ENCODE measurements around the gene FBXW5.

Gene FBXW5

DNA sequence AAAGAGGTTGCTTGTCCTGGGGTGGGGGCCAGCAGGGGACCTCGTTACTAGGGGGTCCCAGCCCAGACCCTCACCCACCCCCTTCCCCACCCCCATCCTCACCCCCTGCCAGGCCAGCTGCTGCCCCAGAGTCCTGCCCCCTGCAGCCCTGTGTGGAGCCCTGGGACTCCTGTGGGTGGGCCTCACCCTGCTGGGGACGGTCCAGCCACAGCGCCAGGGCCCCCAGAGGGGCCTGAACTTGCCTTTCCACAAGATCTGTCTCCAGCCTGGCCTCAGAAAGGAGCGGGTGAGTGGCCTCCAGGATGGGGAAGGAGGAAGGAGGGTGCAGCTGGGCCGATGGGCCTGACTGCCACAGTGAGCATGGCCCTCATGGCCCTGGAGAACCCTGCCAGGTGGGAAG is 25.2 kb upstream of the FBXW5 start:
- TF ChIP-seq, protein P1, sequence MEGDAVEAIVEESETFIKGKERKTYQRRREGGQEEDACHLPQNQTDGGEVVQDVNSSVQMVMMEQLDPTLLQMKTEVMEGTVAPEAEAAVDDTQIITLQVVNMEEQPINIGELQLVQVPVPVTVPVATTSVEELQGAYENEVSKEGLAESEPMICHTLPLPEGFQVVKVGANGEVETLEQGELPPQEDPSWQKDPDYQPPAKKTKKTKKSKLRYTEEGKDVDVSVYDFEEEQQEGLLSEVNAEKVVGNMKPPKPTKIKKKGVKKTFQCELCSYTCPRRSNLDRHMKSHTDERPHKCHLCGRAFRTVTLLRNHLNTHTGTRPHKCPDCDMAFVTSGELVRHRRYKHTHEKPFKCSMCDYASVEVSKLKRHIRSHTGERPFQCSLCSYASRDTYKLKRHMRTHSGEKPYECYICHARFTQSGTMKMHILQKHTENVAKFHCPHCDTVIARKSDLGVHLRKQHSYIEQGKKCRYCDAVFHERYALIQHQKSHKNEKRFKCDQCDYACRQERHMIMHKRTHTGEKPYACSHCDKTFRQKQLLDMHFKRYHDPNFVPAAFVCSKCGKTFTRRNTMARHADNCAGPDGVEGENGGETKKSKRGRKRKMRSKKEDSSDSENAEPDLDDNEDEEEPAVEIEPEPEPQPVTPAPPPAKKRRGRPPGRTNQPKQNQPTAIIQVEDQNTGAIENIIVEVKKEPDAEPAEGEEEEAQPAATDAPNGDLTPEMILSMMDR (conservative IDR thresholded peaks at IDR 0.05) = no peak
- no peak overlapping the region for H3K27ac ChIP-seq

DNA sequence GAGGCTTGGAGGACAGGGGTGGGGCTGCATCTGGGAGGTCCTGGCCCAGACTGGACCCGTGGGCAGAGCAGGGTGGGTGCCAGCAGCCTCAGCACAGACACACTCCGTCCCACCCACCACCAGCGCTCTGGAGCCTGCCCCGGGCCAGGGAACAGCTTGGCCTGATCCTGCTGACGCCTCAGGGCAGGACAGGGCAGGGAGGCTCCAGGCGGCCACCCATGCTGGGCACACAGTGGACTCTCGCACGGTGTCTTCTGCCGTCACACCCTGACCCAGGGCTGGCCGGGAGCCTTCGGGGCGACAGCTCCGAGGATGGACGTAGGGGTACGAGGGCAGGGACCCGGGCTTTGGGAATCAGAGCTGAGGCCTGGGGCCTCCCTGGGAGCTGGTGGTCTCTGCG is 24.6 kb upstream of the FBXW5 start:
- TF ChIP-seq, protein P1 (conservative IDR thresholded peaks at IDR 0.05) = no peak
- H3K27ac ChIP-seq = no peak overlapping the region

DNA sequence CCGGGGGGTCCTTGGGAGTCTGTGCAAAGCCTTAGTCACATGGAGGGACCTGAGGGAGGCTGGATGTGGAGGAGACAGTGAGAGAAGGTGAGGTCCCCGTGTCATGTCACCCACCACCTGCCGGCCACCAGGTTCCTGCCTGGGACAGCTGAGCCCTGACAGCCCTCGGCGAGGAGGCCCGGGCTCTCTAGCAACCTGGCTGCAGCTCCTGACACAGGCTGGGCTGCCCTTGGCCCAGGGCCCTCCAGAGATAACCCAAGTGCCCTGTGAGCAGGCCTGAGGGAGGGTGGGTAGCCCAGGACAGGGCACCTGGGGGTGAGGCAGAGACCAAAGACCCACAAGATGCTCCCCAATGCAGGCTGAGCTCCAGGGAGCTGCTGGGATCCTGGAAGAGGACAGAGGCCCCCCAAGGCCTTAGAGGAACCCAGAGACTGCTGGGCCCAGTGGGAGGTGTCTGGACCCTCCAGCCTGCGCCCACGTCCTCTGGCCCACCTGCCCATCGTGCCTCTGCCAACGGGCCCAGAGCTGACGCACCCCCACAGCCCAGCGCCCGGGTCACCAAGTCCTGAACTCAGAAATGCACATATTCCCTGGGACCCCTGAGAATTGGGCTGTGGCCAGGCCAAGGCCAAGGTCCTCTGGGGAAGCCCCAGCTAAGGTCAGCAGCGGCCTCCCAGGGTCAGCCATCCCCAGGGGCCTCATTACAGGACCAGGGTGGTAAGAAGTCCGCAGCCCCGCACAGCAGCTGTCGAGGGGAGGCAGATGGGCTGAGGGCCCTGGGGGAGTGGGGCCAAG is 24.0 kb upstream of the FBXW5 start:
- TF ChIP-seq, protein P1 (conservative IDR thresholded peaks at IDR 0.05) = no peak
- no peak overlapping the region for H3K27ac ChIP-seq

DNA sequence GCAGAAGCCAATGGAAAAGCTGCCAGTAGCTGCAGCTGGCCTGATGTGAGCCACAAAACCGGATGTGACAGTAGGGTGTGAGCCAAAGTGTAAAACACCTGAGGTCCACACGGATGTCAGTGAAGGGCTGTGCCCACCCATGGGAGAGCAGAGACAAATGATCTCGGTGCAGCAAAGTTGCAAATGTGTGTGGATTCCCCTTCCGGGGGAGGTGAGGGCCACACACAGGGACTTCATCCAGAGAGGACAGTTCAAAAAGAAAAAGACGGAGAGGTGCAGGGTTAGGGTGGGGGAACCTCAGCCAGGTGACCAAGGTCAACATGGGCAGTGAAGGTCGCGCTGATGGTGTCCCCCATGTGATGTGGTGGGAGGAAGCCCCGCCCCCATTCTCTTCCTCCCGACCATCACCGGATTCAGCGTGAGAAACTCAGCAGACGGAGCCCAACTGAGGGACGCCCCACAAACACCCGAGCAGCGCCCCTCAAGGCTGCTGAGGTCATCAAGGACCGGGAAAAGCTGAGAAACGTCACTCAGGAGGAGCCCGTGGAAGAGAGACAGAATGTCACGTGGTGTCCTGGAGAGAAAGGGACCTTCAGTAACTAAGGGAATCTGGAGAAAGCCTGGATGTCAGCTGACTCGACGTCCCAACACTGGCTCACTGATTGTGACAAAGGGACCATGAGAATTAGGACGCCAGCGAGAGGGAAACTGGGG is 21.4 kb upstream of the FBXW5 start:
- no peak overlapping the region for H3K27ac ChIP-seq
- TF ChIP-seq, protein P1 (conservative IDR thresholded peaks at IDR 0.05) = no peak

DNA sequence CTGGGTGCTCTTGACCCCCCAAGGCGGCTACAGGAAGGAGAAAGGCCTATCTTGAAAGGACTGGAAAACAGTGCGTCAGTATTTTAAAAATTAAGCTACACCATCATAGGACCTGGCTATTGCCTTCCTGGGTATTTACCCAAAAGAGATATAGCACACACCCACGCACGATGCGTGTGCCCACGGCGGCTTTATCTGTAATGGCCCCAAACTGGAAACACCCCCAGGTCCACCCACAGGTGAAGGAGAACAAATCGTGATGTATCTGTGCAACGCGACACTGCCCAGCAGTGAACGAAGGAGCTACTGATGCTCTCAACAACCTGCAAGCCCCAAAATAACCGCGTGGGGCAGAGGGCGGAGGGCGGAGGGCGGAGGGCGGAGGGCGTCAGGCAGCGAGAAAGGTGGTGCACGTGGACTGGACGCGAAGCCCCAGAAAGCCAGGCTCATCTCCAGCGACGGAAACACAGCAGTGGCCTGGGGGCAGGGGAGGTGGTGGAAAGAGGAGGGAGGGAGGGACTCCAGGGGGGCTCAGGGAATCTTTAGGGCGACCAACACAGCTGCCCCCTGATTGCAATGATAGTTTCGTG is 20.4 kb upstream of the FBXW5 start:
- no peak overlapping the region for H3K27ac ChIP-seq
- TF ChIP-seq, protein P1 (conservative IDR thresholded peaks at IDR 0.05) = no peak

DNA sequence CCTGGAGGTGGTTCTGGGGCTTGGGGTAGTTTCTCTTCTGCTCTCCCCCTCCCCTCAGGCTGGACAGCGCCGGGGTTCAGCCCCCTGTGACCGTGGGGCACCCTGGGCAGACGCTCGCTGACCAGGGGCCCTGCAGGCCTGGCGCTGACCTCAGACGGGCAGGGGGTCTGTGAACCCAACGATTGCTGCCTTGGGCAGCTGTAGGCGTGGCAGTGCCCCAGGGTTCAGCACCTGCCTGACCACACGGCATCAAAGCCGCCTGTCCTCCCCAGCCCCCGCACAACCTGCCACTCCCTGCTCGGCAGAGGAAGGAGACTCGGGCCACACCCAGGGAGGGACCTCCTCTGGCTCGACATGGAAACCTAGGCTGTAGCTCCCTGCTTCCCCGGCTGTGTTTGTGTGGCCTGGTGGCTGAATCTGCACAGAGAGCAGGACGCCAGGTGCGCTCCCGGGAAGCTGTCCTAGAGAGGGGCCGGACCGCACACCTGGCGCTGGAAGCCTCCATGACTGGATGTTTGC is 19.7 kb upstream of the FBXW5 start:
- TF ChIP-seq, protein P1 (conservative IDR thresholded peaks at IDR 0.05) = no peak
- H3K27ac ChIP-seq = no peak overlapping the region

DNA sequence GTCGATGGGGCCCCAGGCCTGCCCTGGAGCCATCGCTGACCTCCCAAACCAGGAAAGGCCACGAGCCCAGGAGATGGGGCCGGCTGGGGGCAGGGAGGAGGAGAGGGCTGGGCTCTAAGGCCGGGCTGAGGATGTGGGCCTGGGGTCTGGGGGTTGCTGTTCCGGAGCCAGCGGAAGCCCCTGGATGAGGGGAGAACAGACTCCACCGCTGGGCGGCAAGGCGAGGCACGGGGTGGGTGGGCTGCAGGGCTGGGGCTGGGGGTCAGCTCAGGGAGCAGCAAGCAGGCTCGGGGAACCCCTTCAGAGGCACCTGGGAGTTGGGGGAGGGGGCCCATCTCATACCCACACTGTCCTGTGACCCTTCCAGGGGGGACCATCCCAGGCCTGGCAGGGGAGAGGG is 19.2 kb upstream of the FBXW5 start:
- no peak overlapping the region for H3K27ac ChIP-seq
- TF ChIP-seq, protein P1 (conservative IDR thresholded peaks at IDR 0.05) = no peak
